ENCODE data around the gene DPP6.

Gene DPP6

GRCh38 chr7:154431045-154431444 lies 378.8 kb downstream of the DPP6 start:
- Histone ChIP-seq H3K36me3 (ENCODE audit: control insufficient read depth, insufficient read depth, low read length) (no peaks in the 10 kb centered on the region), H3K9me3 (ENCODE audit: control insufficient read depth, insufficient read depth, low read length) (no peaks in the 10 kb centered on the region), H3K9ac (ENCODE audit: low read depth, low read length) (no peak overlapping the region), H3K4me1 (ENCODE audit: control insufficient read depth, insufficient read depth, low read length) (no peaks in the 10 kb centered on the region), H3K27me3 (ENCODE audit: control insufficient read depth, insufficient read depth, low read length) (no peaks in the 10 kb centered on the region), H3K4me3 (ENCODE audit: low read depth, low read length) (no peak overlapping the region)

GRCh38 chr7:154433632-154434598 lies 381.7 kb downstream of the DPP6 start:
- H3K36me3 ChIP-seq (ENCODE audit: control insufficient read depth, insufficient read depth, low read length), result no peaks in the 10 kb centered on the region
- H3K9me3 ChIP-seq (ENCODE audit: control insufficient read depth, insufficient read depth, low read length), result no peaks in the 10 kb centered on the region
- H3K9ac ChIP-seq (ENCODE audit: low read depth, low read length), result no peak overlapping the region
- no peaks in the 10 kb centered on the region for H3K4me1 ChIP-seq (ENCODE audit: control insufficient read depth, insufficient read depth, low read length)
- H3K27me3 ChIP-seq (ENCODE audit: control insufficient read depth, insufficient read depth, low read length), result no peaks in the 10 kb centered on the region
- no peak overlapping the region for H3K4me3 ChIP-seq (ENCODE audit: low read depth, low read length)

GRCh38 chr7:154436560-154436959 lies 384.4 kb downstream of the DPP6 start:
- no peaks in the 10 kb centered on the region for H3K4me1 ChIP-seq (ENCODE audit: control insufficient read depth, insufficient read depth, low read length)
- H3K4me3 ChIP-seq (ENCODE audit: low read depth, low read length), result no peak overlapping the region
- H3K9me3 ChIP-seq (ENCODE audit: control insufficient read depth, insufficient read depth, low read length), result no peaks in the 10 kb centered on the region
- H3K27me3 ChIP-seq (ENCODE audit: control insufficient read depth, insufficient read depth, low read length), result no peaks in the 10 kb centered on the region
- no peaks in the 10 kb centered on the region for H3K36me3 ChIP-seq (ENCODE audit: control insufficient read depth, insufficient read depth, low read length)
- no peak overlapping the region for H3K9ac ChIP-seq (ENCODE audit: low read depth, low read length)

GRCh38 chr7:154437234-154437633 lies 385.0 kb downstream of the DPP6 start:
- no peaks in the 10 kb centered on the region for H3K4me1 ChIP-seq (ENCODE audit: control insufficient read depth, insufficient read depth, low read length)
- no peaks in the 10 kb centered on the region for H3K27me3 ChIP-seq (ENCODE audit: control insufficient read depth, insufficient read depth, low read length)
- no peaks in the 10 kb centered on the region for H3K36me3 ChIP-seq (ENCODE audit: control insufficient read depth, insufficient read depth, low read length)
- H3K4me3 ChIP-seq (ENCODE audit: low read depth, low read length), result no peak overlapping the region
- H3K9ac ChIP-seq (ENCODE audit: low read depth, low read length), result no peak overlapping the region
- H3K9me3 ChIP-seq (ENCODE audit: control insufficient read depth, insufficient read depth, low read length), result no peaks in the 10 kb centered on the region

- Histone ChIP-seq H3K36me3 (ENCODE audit: control insufficient read depth, insufficient read depth, low read length) (no peaks in the 10 kb centered on the region), H3K27me3 (ENCODE audit: control insufficient read depth, insufficient read depth, low read length) (no peaks in the 10 kb centered on the region), H3K4me1 (ENCODE audit: control insufficient read depth, insufficient read depth, low read length) (no peaks in the 10 kb centered on the region), H3K4me3 (ENCODE audit: low read depth, low read length) (no peak overlapping the region), H3K9ac (ENCODE audit: low read depth, low read length) (no peak overlapping the region), H3K9me3 (ENCODE audit: control insufficient read depth, insufficient read depth, low read length) (no peaks in the 10 kb centered on the region)
These were observed 386.6 kb downstream of the DPP6 start for GRCh38 chr7:154438571-154439367.

- H3K4me3 ChIP-seq (ENCODE audit: low read depth, low read length), result no peak overlapping the region
- no peaks in the 10 kb centered on the region for H3K27me3 ChIP-seq (ENCODE audit: control insufficient read depth, insufficient read depth, low read length)
- H3K4me1 ChIP-seq (ENCODE audit: control insufficient read depth, insufficient read depth, low read length), result no peaks in the 10 kb centered on the region
- no peaks in the 10 kb centered on the region for H3K36me3 ChIP-seq (ENCODE audit: control insufficient read depth, insufficient read depth, low read length)
- H3K9ac ChIP-seq (ENCODE audit: low read depth, low read length), result no peak overlapping the region
- no peaks in the 10 kb centered on the region for H3K9me3 ChIP-seq (ENCODE audit: control insufficient read depth, insufficient read depth, low read length)
These were observed 387.9 kb downstream of the DPP6 start for GRCh38 chr7:154440058-154440457.

GRCh38 chr7:154440651-154441050 lies 388.5 kb downstream of the DPP6 start:
- H3K4me3 ChIP-seq (ENCODE audit: low read depth, low read length), result no peak overlapping the region
- no peaks in the 10 kb centered on the region for H3K27me3 ChIP-seq (ENCODE audit: control insufficient read depth, insufficient read depth, low read length)
- H3K36me3 ChIP-seq (ENCODE audit: control insufficient read depth, insufficient read depth, low read length), result no peaks in the 10 kb centered on the region
- H3K4me1 ChIP-seq (ENCODE audit: control insufficient read depth, insufficient read depth, low read length), result no peaks in the 10 kb centered on the region
- no peak overlapping the region for H3K9ac ChIP-seq (ENCODE audit: low read depth, low read length)
- no peaks in the 10 kb centered on the region for H3K9me3 ChIP-seq (ENCODE audit: control insufficient read depth, insufficient read depth, low read length)

DNA sequence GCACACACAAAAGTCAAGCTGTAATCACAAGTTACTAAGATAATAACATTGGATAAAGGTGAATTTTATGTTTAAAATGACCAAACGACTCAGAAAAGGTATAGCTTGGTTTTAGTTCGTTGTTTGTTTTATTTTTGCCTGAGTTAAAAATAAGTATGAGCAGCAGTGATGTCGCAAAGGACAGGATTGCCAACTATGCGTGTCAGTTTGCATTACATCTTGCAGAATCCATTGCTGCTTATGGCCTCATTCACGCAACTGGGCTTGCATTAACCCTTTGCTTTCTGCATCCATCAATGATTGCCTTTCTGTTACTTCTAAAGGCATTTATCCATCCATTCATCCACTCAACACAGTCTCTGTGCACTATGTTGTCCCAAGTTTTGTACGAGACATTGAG lies 389.6 kb downstream of the DPP6 start:
- Histone ChIP-seq H3K4me3 (ENCODE audit: low read depth, low read length) (no peak overlapping the region), H3K9me3 (ENCODE audit: control insufficient read depth, insufficient read depth, low read length) (no peaks in the 10 kb centered on the region), H3K9ac (ENCODE audit: low read depth, low read length) (no peak overlapping the region), H3K4me1 (ENCODE audit: control insufficient read depth, insufficient read depth, low read length) (no peaks in the 10 kb centered on the region), H3K27me3 (ENCODE audit: control insufficient read depth, insufficient read depth, low read length) (no peaks in the 10 kb centered on the region), H3K36me3 (ENCODE audit: control insufficient read depth, insufficient read depth, low read length) (no peaks in the 10 kb centered on the region)

DNA sequence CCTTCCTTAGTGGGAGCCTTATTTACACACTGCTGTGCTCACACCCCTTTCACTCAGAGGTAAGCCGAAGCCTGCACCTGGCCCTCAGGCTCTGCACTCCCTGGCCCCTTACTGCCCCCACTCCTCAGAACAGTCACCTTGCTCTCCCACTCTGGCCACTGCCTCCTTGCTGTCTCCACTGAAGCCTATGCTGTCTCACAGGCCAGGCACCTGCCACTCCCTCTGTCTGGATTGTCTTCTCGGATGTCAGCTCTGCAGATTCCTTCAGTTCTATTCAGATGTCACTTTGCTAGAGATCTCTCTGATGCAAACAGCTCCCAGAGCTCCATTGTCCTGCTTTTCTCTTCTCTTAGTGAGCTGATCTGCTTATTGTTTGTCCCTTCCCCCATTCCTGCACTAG lies 390.7 kb downstream of the DPP6 start:
- Histone ChIP-seq H3K27me3 (ENCODE audit: control insufficient read depth, insufficient read depth, low read length) (no peaks in the 10 kb centered on the region), H3K9ac (ENCODE audit: low read depth, low read length) (no peak overlapping the region), H3K4me3 (ENCODE audit: low read depth, low read length) (no peak overlapping the region), H3K36me3 (ENCODE audit: control insufficient read depth, insufficient read depth, low read length) (no peaks in the 10 kb centered on the region), H3K4me1 (ENCODE audit: control insufficient read depth, insufficient read depth, low read length) (no peaks in the 10 kb centered on the region), H3K9me3 (ENCODE audit: control insufficient read depth, insufficient read depth, low read length) (no peaks in the 10 kb centered on the region)

DNA sequence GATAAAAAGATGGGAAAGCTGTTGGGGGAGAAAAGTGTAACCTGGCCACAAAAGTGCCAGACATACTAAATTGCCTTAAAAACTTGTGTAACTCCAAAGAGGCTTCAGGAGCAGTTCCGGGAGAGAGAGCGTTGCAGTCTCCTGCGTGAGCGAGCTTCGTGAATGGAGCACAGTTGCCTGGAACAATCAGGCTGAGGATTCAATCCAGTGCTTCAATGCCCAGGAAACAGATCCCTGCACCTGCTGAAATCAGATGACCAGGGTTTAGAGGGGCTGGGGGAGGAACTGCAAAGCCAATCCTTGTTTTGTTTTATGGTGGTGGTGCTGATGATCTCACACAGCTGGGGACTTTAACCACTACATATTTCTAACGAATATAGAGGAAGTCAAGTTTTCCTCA lies 398.3 kb downstream of the DPP6 start:
- Histone ChIP-seq H3K9ac (ENCODE audit: low read depth, low read length) (no peak overlapping the region), H3K4me3 (ENCODE audit: low read depth, low read length) (no peak overlapping the region), H3K27me3 (ENCODE audit: control insufficient read depth, insufficient read depth, low read length) (no peaks in the 10 kb centered on the region), H3K9me3 (ENCODE audit: control insufficient read depth, insufficient read depth, low read length) (no peaks in the 10 kb centered on the region), H3K4me1 (ENCODE audit: control insufficient read depth, insufficient read depth, low read length) (no peaks in the 10 kb centered on the region), H3K36me3 (ENCODE audit: control insufficient read depth, insufficient read depth, low read length) (no peaks in the 10 kb centered on the region)

- Histone ChIP-seq H3K9ac (ENCODE audit: low read depth, low read length) (no peak overlapping the region), H3K27me3 (ENCODE audit: control insufficient read depth, insufficient read depth, low read length) (no peaks in the 10 kb centered on the region), H3K36me3 (ENCODE audit: control insufficient read depth, insufficient read depth, low read length) (no peaks in the 10 kb centered on the region), H3K9me3 (ENCODE audit: control insufficient read depth, insufficient read depth, low read length) (no peaks in the 10 kb centered on the region), H3K4me3 (ENCODE audit: low read depth, low read length) (no peak overlapping the region), H3K4me1 (ENCODE audit: control insufficient read depth, insufficient read depth, low read length) (no peaks in the 10 kb centered on the region)
These were observed 399.6 kb downstream of the DPP6 start for GRCh38 chr7:154451480-154452457.
